NCI-H460 (cell line): ENCODE measurements around the gene UAP1L1. TPM values are rescaled to one million over a fixed set of nuclear protein-coding genes. Genes with fewer than 3 reads are reported as not detected.
"Not testable (repeated sequence)": the region's sequence is repeated elsewhere in the genome, so short reads cannot be mapped to it uniquely, and the experiment has no call there.

ENCODE experiments used
- DNase-seq: peaks from one replicate; pipeline ENCODE4 v3.0.0-alpha.2; 2016; ENCODE audit warnings: low read depth; ENCODE audit errors: extremely low read depth
- total RNA-seq: library from RNA; depleted of rRNA; stranded (reverse); fragments of >200 nt; shearing (Covaris generic); gene quantifications from 2 replicates; pipeline ENCODE4 v1.2.3, GENCODE V29; 2014

Gene UAP1L1
- total RNA-seq, 1 experiment from 2014 or later = 4.0 TPM

- no peak for DNase-seq
Measured at GRCh38 chr9:137111788-137112563, 34.7 kb downstream of the UAP1L1 start.

- no peak for DNase-seq
Measured at GRCh38 chr9:137112564-137113384, 35.5 kb downstream of the UAP1L1 start.

GRCh38 chr9:137113385-137114159, 36.3 kb downstream of the UAP1L1 start:
- no peak for DNase-seq

- no peak for DNase-seq
Measured at GRCh38 chr9:137114220-137114612, 36.9 kb downstream of the UAP1L1 start.

GRCh38 chr9:137114613-137115393, 37.5 kb downstream of the UAP1L1 start, which contains the start of gene DPP7:
DPP7 (minus strand) TSS chr9:137114733; CDS start chr9:137114713, 20 bp downstream.
- peak; percentile 39 for DNase-seq

- DNase-seq = no peak
Measured at GRCh38 chr9:137115394-137116026, 38.2 kb downstream of the UAP1L1 start.

- DNase-seq = no peak
Measured at GRCh38 chr9:137116027-137116507, 38.8 kb downstream of the UAP1L1 start.

GRCh38 chr9:137116728-137117127, 39.4 kb downstream of the UAP1L1 start:
- no peak for DNase-seq

- DNase-seq = no peak
Measured at GRCh38 chr9:137117269-137117731, 40.0 kb downstream of the UAP1L1 start.

GRCh38 chr9:137118092-137118603, 40.8 kb downstream of the UAP1L1 start:
- DNase-seq = not testable (repeated sequence)

- not testable (repeated sequence) for DNase-seq
Measured at GRCh38 chr9:137121927-137122795, 44.8 kb downstream of the UAP1L1 start.

- not testable (repeated sequence) for DNase-seq
Measured at GRCh38 chr9:137122796-137123467, 45.6 kb downstream of the UAP1L1 start.

- no peak for DNase-seq
Measured at GRCh38 chr9:137123468-137123837, 46.1 kb downstream of the UAP1L1 start.

GRCh38 chr9:137123952-137124462, 46.7 kb downstream of the UAP1L1 start:
- DNase-seq = not testable (repeated sequence)

- DNase-seq = no peak
Measured at GRCh38 chr9:137126786-137127185, 49.5 kb downstream of the UAP1L1 start.

GRCh38 chr9:137127301-137128157, 50.2 kb downstream of the UAP1L1 start:
- no peak for DNase-seq
